ENCODE data around the gene RELN.

GRCh38 chr7:103469095-103469948 lies 520.1 kb downstream of the RELN start:
- TF ChIP-seq ZNF23 (tag by site-specific recombination; IDR thresholded peaks at IDR 0.05; ENCODE audit: borderline replicate concordance) (no peak), ZBTB21 (tag by site-specific recombination; IDR thresholded peaks at IDR 0.05) (no peak), CTCF (tag by site-specific recombination; IDR thresholded peaks at IDR 0.05) (no peak), ZNF274 (IDR thresholded peaks at IDR 0.05; ENCODE audit: low read length) (no peak), ZNF274 (tag by site-specific recombination; IDR thresholded peaks at IDR 0.05; ENCODE audit: borderline replicate concordance) (no peak), PRDM4 (tag by site-specific recombination; IDR thresholded peaks at IDR 0.05) (no peak), ZNF175 (tag by site-specific recombination; IDR thresholded peaks at IDR 0.05) (no peak)

All from HEK293 (cell line).